ENCODE measurements around the gene RNF225. TPM values are rescaled to one million over a fixed set of nuclear protein-coding genes. Genes with fewer than 3 reads are reported as not detected.

Gene RNF225
- total and polyA plus RNA-seq, 2 of the 13 experiments (the other 11 are each of a cell fraction or from before 2014, with no cell fraction given) = not detected

DNA sequence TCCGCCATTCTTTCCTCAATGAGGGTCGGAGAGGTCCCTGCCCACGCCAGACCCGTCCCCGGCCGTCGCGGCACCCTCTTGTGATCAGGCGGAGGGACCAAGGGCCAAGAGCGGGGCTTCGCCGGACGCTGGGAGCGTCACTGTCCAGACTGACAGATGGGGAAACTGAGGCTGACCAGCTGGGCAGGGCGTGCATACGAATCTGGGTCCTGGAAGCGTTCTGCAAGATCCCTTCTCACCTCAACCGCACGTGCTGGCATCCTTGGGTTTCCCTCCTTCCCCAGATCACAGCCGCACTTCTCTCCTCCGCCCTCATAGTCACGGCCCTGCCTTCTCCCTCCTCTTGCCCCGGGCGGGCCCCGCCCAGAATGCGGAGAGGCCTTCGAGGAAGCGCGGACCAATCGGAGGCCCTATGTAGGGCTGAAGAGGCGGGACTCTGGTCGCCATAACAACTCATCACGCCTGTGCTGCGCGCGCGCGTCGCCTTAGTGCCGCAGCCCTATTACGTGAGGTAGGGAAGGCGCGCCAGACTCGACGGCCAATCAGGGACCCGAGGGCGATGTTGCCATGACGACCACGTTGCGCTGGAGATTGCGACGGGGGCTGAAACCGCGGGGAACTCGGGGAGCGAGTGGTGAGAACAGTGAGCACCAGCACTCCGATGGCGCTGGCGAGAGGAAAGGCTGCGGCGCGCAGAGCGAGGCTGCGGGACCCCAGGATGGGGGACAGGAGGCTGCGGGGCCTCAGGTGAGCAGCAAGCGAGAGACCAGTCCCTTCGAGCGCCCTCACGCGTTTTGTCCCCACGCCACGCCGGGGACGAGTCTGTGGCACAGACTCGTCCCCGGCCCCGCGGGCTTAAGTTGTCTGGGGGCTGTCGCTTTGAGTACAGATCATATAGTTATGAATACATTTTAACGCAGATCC lies 5.7 kb downstream of the RNF225 start (continued):
- TF ChIP-seq, protein P1, sequence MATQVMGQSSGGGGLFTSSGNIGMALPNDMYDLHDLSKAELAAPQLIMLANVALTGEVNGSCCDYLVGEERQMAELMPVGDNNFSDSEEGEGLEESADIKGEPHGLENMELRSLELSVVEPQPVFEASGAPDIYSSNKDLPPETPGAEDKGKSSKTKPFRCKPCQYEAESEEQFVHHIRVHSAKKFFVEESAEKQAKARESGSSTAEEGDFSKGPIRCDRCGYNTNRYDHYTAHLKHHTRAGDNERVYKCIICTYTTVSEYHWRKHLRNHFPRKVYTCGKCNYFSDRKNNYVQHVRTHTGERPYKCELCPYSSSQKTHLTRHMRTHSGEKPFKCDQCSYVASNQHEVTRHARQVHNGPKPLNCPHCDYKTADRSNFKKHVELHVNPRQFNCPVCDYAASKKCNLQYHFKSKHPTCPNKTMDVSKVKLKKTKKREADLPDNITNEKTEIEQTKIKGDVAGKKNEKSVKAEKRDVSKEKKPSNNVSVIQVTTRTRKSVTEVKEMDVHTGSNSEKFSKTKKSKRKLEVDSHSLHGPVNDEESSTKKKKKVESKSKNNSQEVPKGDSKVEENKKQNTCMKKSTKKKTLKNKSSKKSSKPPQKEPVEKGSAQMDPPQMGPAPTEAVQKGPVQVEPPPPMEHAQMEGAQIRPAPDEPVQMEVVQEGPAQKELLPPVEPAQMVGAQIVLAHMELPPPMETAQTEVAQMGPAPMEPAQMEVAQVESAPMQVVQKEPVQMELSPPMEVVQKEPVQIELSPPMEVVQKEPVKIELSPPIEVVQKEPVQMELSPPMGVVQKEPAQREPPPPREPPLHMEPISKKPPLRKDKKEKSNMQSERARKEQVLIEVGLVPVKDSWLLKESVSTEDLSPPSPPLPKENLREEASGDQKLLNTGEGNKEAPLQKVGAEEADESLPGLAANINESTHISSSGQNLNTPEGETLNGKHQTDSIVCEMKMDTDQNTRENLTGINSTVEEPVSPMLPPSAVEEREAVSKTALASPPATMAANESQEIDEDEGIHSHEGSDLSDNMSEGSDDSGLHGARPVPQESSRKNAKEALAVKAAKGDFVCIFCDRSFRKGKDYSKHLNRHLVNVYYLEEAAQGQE (IDR thresholded peaks at IDR 0.05; ENCODE audit: borderline replicate concordance in 1 of 2, low read depth in 1 of 2, low read length in 2 of 2) = no peak; a peak in 1 of 4 replicates
- 0 out of 2 replicates have a peak, but pooled peaks have one; percentile 26 for TF ChIP-seq GATA4 (IDR thresholded peaks at IDR 0.05; ENCODE audit: borderline replicate concordance, low read depth)
- TF ChIP-seq, protein P2, sequence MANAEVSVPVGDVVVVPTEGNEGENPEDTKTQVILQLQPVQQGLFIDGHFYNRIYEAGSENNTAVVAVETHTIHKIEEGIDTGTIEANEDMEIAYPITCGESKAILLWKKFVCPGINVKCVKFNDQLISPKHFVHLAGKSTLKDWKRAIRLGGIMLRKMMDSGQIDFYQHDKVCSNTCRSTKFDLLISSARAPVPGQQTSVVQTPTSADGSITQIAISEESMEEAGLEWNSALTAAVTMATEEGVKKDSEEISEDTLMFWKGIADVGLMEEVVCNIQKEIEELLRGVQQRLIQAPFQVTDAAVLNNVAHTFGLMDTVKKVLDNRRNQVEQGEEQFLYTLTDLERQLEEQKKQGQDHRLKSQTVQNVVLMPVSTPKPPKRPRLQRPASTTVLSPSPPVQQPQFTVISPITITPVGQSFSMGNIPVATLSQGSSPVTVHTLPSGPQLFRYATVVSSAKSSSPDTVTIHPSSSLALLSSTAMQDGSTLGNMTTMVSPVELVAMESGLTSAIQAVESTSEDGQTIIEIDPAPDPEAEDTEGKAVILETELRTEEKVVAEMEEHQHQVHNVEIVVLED (CRISPR knock-in tag; IDR thresholded peaks at IDR 0.05; ENCODE audit: borderline replicate concordance) = peak; percentile 96
- no peak for TF ChIP-seq ZNF781 (CRISPR knock-in tag; IDR thresholded peaks at IDR 0.05; ENCODE audit: borderline replicate concordance, not compliant biosample characterization)
- TF ChIP-seq SYNCRIP (IDR thresholded peaks at IDR 0.05; ENCODE audit: insufficient read depth, low read depth, low read length) = no peak
- peak; percentile 89 for TF ChIP-seq TAF1 (CRISPR knock-in tag; IDR thresholded peaks at IDR 0.05)
- TF ChIP-seq, protein P3, sequence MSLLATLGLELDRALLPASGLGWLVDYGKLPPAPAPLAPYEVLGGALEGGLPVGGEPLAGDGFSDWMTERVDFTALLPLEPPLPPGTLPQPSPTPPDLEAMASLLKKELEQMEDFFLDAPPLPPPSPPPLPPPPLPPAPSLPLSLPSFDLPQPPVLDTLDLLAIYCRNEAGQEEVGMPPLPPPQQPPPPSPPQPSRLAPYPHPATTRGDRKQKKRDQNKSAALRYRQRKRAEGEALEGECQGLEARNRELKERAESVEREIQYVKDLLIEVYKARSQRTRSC (CRISPR knock-in tag; IDR thresholded peaks at IDR 0.05; ENCODE audit: low read depth) = no peak
- TF ChIP-seq CREB1 (IDR thresholded peaks at IDR 0.05) = peak; percentile 90
- TF ChIP-seq CREB1 (CRISPR knock-in tag; IDR thresholded peaks at IDR 0.05) = peak; percentile 90
- peak; percentile 42; the same call in 1 of the 2 replicates for TF ChIP-seq ZNF709 (CRISPR knock-in tag; IDR thresholded peaks at IDR 0.05)
- TF ChIP-seq ERF (CRISPR knock-in tag; IDR thresholded peaks at IDR 0.05) = peak; percentile 46; the same call in 1 of the 2 replicates
- TF ChIP-seq GATAD2A (CRISPR knock-in tag; IDR thresholded peaks at IDR 0.05) = 0 out of 2 replicates have a peak, but pooled peaks have one; percentile 29
- TF ChIP-seq, protein P4, sequence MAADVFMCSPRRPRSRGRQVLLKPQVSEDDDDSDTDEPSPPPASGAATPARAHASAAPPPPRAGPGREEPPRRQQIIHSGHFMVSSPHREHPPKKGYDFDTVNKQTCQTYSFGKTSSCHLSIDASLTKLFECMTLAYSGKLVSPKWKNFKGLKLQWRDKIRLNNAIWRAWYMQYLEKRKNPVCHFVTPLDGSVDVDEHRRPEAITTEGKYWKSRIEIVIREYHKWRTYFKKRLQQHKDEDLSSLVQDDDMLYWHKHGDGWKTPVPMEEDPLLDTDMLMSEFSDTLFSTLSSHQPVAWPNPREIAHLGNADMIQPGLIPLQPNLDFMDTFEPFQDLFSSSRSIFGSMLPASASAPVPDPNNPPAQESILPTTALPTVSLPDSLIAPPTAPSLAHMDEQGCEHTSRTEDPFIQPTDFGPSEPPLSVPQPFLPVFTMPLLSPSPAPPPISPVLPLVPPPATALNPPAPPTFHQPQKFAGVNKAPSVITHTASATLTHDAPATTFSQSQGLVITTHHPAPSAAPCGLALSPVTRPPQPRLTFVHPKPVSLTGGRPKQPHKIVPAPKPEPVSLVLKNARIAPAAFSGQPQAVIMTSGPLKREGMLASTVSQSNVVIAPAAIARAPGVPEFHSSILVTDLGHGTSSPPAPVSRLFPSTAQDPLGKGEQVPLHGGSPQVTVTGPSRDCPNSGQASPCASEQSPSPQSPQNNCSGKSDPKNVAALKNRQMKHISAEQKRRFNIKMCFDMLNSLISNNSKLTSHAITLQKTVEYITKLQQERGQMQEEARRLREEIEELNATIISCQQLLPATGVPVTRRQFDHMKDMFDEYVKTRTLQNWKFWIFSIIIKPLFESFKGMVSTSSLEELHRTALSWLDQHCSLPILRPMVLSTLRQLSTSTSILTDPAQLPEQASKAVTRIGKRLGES (CRISPR knock-in tag; IDR thresholded peaks at IDR 0.05; ENCODE audit: borderline replicate concordance) = no peak
- TF ChIP-seq, protein P5, sequence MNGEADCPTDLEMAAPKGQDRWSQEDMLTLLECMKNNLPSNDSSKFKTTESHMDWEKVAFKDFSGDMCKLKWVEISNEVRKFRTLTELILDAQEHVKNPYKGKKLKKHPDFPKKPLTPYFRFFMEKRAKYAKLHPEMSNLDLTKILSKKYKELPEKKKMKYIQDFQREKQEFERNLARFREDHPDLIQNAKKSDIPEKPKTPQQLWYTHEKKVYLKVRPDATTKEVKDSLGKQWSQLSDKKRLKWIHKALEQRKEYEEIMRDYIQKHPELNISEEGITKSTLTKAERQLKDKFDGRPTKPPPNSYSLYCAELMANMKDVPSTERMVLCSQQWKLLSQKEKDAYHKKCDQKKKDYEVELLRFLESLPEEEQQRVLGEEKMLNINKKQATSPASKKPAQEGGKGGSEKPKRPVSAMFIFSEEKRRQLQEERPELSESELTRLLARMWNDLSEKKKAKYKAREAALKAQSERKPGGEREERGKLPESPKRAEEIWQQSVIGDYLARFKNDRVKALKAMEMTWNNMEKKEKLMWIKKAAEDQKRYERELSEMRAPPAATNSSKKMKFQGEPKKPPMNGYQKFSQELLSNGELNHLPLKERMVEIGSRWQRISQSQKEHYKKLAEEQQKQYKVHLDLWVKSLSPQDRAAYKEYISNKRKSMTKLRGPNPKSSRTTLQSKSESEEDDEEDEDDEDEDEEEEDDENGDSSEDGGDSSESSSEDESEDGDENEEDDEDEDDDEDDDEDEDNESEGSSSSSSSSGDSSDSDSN (CRISPR knock-in tag; IDR thresholded peaks at IDR 0.05) = peak; percentile 44; the same call in 1 of the 2 replicates
- TF ChIP-seq HOXD1 (CRISPR knock-in tag; IDR thresholded peaks at IDR 0.05) = peak; percentile 72; the same call in 1 of the 2 replicates
- peak; percentile 57; the same call in 1 of the 2 replicates for TF ChIP-seq ZNF749 (CRISPR knock-in tag; IDR thresholded peaks at IDR 0.05; ENCODE audit: borderline replicate concordance)
